ENCODE measurements around the gene LRRC18. TPM values are rescaled to one million over a fixed set of nuclear protein-coding genes. Genes with fewer than 3 reads are reported as not detected.

LRRC18 gene
- total RNA-seq, 1 experiment from 2014 or later: not detected

DNA sequence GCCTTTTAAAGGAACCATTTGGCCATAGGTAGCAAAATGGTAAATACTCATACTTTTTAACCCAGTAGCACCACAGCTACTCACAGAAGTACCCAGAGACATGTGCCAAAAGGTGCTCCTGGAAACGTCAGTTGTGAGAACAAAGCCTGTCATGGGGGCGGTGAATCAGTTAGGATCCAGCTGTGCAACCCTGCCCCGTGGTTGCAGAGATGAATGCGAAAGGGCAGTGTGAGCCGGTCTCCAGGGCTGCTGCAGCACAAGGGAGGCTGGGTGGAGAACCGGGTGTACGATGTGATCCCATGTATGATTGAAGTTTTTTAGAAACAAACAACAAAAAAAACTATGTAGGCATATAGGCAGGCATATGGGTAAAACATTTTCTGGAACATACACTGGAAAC, 1.3 kb upstream of the LRRC18 start:
- H3K27me3 Mint-ChIP-seq (ENCODE audit: low read depth): peaks cover 4% of the 10 kb centered on the region; the same call in 1 of the 2 replicates
- Histone ChIP-seq H3K9me3 (ENCODE audit: control insufficient read depth, low read depth, low read length) (no peaks in the 10 kb centered on the region), H3K79me1 (ENCODE audit: insufficient read depth, low read depth, low read length, poor library complexity, severe bottlenecking) (no peaks in the 10 kb centered on the region), H3K4ac (ENCODE audit: low read depth, low read length) (no peak overlapping the region), H3K56ac (ENCODE audit: insufficient read length, low read depth, low read length) (no peak overlapping the region), H3K14ac (ENCODE audit: insufficient read depth, low read length) (no peak overlapping the region), H2BK15ac (ENCODE audit: low read depth, low read length) (no peak overlapping the region), H2BK5ac (ENCODE audit: insufficient read length, low read length) (no peak overlapping the region), H4K8ac (replicated peaks; ENCODE audit: insufficient read length, low read depth, low read length) (no peak overlapping the region), H2BK20ac (ENCODE audit: low read depth, low read length, poor library complexity, severe bottlenecking) (no peak overlapping the region), H3T11ph (ENCODE audit: low read length) (no peak overlapping the region), H3K4me1 (ENCODE audit: insufficient read depth, low read length) (no peaks in the 10 kb centered on the region), H2BK120ac (ENCODE audit: low read depth, low read length, poor library complexity, severe bottlenecking) (no peak overlapping the region), H4K5ac (ENCODE audit: insufficient read length, low read depth, low read length) (no peak overlapping the region), H3K4me2 (ENCODE audit: insufficient read depth, insufficient read length, low read length) (no peak overlapping the region), H3K18ac (ENCODE audit: insufficient read length, low read depth, low read length) (no peak overlapping the region), H3K23ac (ENCODE audit: insufficient read length, low read depth, low read length) (no peak overlapping the region), H3K27me3 (ENCODE audit: insufficient read depth, low read length) (no peaks in the 10 kb centered on the region), H3K79me2 (ENCODE audit: insufficient read depth, low read length) (no peaks in the 10 kb centered on the region), H4K20me1 (ENCODE audit: control insufficient read depth, insufficient read depth, insufficient read length) (no peaks in the 10 kb centered on the region), H3K9ac (ENCODE audit: extremely low read depth, insufficient read length, low read length) (no peak overlapping the region), H2BK12ac (ENCODE audit: insufficient read length, low read depth, low read length) (no peak overlapping the region), H2AK5ac (ENCODE audit: insufficient read length, low read length) (no peak overlapping the region), H3K23me2 (ENCODE audit: insufficient read length, low read depth, low read length, poor library complexity, severe bottlenecking) (no peaks in the 10 kb centered on the region), H4K91ac (ENCODE audit: insufficient read length, low read depth, low read length) (no peak overlapping the region), H2AFZ (ENCODE audit: low read length) (no peak overlapping the region), H3K27ac (ENCODE audit: insufficient read length, low read depth, low read length) (no peak overlapping the region)
- no peak overlapping the region for H3K27ac Mint-ChIP-seq
- TF ChIP-seq, protein P1, sequence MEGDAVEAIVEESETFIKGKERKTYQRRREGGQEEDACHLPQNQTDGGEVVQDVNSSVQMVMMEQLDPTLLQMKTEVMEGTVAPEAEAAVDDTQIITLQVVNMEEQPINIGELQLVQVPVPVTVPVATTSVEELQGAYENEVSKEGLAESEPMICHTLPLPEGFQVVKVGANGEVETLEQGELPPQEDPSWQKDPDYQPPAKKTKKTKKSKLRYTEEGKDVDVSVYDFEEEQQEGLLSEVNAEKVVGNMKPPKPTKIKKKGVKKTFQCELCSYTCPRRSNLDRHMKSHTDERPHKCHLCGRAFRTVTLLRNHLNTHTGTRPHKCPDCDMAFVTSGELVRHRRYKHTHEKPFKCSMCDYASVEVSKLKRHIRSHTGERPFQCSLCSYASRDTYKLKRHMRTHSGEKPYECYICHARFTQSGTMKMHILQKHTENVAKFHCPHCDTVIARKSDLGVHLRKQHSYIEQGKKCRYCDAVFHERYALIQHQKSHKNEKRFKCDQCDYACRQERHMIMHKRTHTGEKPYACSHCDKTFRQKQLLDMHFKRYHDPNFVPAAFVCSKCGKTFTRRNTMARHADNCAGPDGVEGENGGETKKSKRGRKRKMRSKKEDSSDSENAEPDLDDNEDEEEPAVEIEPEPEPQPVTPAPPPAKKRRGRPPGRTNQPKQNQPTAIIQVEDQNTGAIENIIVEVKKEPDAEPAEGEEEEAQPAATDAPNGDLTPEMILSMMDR (conservative IDR thresholded peaks at IDR 0.05): no peak
- no peaks in the 10 kb centered on the region for H3K9me3 Mint-ChIP-seq
- peaks cover 3 to 4% of the 10 kb centered on the region in 2 experiments; a peak in 3 of 4 replicates for H3K4me1 Mint-ChIP-seq
- DNase-seq: peak; percentile 19
- no CpG with 5 or more reads among the region's 7 CpGs for WGBS (ENCODE audit: extremely low coverage, insufficient read length, low lambda C conversion rate)
- H3K36me3 Mint-ChIP-seq (ENCODE audit: insufficient read depth in 1 of 3, low read depth in 3 of 3): no peaks in the 10 kb centered on the region
- no peak overlapping the region for H3K4me3 Mint-ChIP-seq

Data from H9 (cell line).